OCI-LY7 (cell line): ENCODE data around the gene PIP4K2A. TPM values are rescaled to one million over a fixed set of nuclear protein-coding genes. Genes with fewer than 3 reads are reported as not detected.

Experiments
- BruUV-seq: library from RNA; stranded (reverse); fragments of 400-500 nt; replicated peaks from 2 replicates; lab custom pipeline; 2021; lab: Mats Ljungman, UMichigan
- CTCF ChIA-PET: fragments of 300-600 bp; sonication (Branson Sonifier 250); formaldehyde crosslinking; loops from one replicate; lab custom pipeline; 2022; ENCODE audit warnings: antibody characterized with exemption; ENCODE audit not compliant: unreplicated experiment; lab: Charles Lee
- POLR2A ChIA-PET: fragments of 300-600 bp; sonication (Branson Sonifier 250); formaldehyde crosslinking; loops from one replicate; lab custom pipeline; 2022; ENCODE audit warnings: antibody characterized with exemption; lab: Charles Lee
- DNase-seq: peaks from one replicate; pipeline ENCODE4 v3.0.0-alpha.2; 2015; ENCODE audit warnings: low spot score
- H2AFZ ChIP-seq: fragments of 200-600 bp; sonication (generic), shearing (Covaris generic); 2 replicates; pipeline ENCODE4 v1.6.1; 2014; ENCODE audit warnings: mild to moderate bottlenecking, antibody characterized with exemption, low read length, moderate library complexity
- H3K27ac ChIP-seq: fragments of 200-600 bp; sonication (generic); 2 replicates; pipeline ENCODE4 v1.5.1; 2014; ENCODE audit warnings: mixed run types, low read depth, mild to moderate bottlenecking, moderate library complexity, low read length, inconsistent platforms; ENCODE audit not compliant: poor library complexity, severe bottlenecking
- H3K36me3 ChIP-seq: fragments of 200-600 bp; sonication (generic); 2 replicates; pipeline ENCODE4 v1.6.1; 2014; ENCODE audit warnings: mild to moderate bottlenecking, antibody characterized with exemption, low read length, moderate library complexity, mixed read lengths; ENCODE audit not compliant: insufficient read depth
- H3K4me1 ChIP-seq: fragments of 200-600 bp; sonication (generic); 2 replicates; pipeline ENCODE4 v1.5.1; 2014; ENCODE audit warnings: mild to moderate bottlenecking, low read length; ENCODE audit not compliant: insufficient read depth, poor library complexity, severe bottlenecking
- H3K4me2 ChIP-seq: fragments of 200-600 bp; sonication (generic); 2 replicates; pipeline ENCODE4 v1.6.1; 2014; ENCODE audit warnings: mild to moderate bottlenecking, low read length
- H3K4me3 ChIP-seq: fragments of 200-600 bp; sonication (generic); 2 replicates; pipeline ENCODE4 v1.5.1; 2014; ENCODE audit warnings: mild to moderate bottlenecking, low read depth, low read length; ENCODE audit not compliant: poor library complexity, severe bottlenecking
- H3K79me2 ChIP-seq: fragments of 200-600 bp; sonication (generic); 2 replicates; pipeline ENCODE4 v1.6.1; 2016; ENCODE audit warnings: low read depth, mild to moderate bottlenecking, low read length, moderate library complexity, mixed read lengths; ENCODE audit not compliant: insufficient read depth
- H3K9me2 ChIP-seq: fragments of 200-600 bp; sonication (generic); 2 replicates; pipeline ENCODE4 v1.6.1; 2016; ENCODE audit warnings: mild to moderate bottlenecking, low read length, mixed read lengths; ENCODE audit not compliant: insufficient read depth
- H3K9me3 ChIP-seq: fragments of 200-600 bp; sonication (generic); 2 replicates; pipeline ENCODE4 v1.6.1; 2014; ENCODE audit warnings: mild to moderate bottlenecking, mixed run types, low read length, mixed read lengths
- H4K20me1 ChIP-seq: fragments of 200-600 bp; sonication (generic); 2 replicates; pipeline ENCODE4 v1.6.1; 2014; ENCODE audit warnings: mild to moderate bottlenecking, antibody characterized with exemption, low read length, moderate library complexity, mixed read lengths; ENCODE audit not compliant: insufficient read depth
- CTCF ChIP-seq: fragments of 200-600 bp; sonication (generic); conservative IDR thresholded peaks from 2 replicates; pipeline ENCODE4 v1.5.1; 2014; ENCODE audit warnings: mild to moderate bottlenecking, antibody characterized with exemption, low read length, moderate library complexity, mixed read lengths
- EZH2phosphoT487 ChIP-seq: fragments of 200-600 bp; sonication (generic); IDR thresholded peaks from 2 replicates; pipeline ENCODE4 v1.6.1; 2018; ENCODE audit warnings: low read depth, borderline replicate concordance, mild to moderate bottlenecking, mixed run types, antibody characterized with exemption, low read length, moderate library complexity, mixed read lengths
- intact Hi-C: fragments of 100-400 bp; cut with micrococcal nuclease; formaldehyde crosslinking; loops from one replicate; pipeline ENCODE4 v1.10.0; 2022; ENCODE audit not compliant: unreplicated experiment
- total RNA-seq, 2 experiments: library from RNA; depleted of rRNA in 1 of 2; stranded (reverse); fragments of >200 nt in 1 of 2; shearing (Covaris generic) in 1 of 2; gene quantifications; 2 replicates each; pipeline ENCODE4 v1.2.3, GENCODE V29; 2014 to 2022

The PIP4K2A gene
- total RNA-seq, 2 experiments from 2014 or later = 32.5 to 42.6 TPM

GRCh38 chr10:22704942-22705341 is 9.4 kb downstream of the PIP4K2A start:
- peak overlapping the region; percentile 33 for H3K27ac ChIP-seq
- POLR2A ChIA-PET = interaction anchor here (0.8 to 1.6 kb wide), 4 partner anchors 8 to 388 kb away, joined by 3 to 7 read pairs (median 6); no protein-coding TSS in a partner anchor
- intact Hi-C loops = no loop called here
- TF ChIP-seq CTCF = no peak
- TF ChIP-seq EZH2phosphoT487 = no peak
- CTCF ChIA-PET = interaction anchor here (1.2 kb wide), 1 partner anchor 119 kb away, joined by 4 read pairs; no protein-coding TSS in a partner anchor
- H3K36me3 ChIP-seq = no peaks in the 10 kb centered on the region
- peaks cover 57% of the 10 kb centered on the region for H3K79me2 ChIP-seq
- no peaks in the 10 kb centered on the region for H3K9me3 ChIP-seq
- DNase-seq = peak; percentile 31
- H4K20me1 ChIP-seq = peaks cover 31% of the 10 kb centered on the region; the same call in 1 of the 2 replicates
- H3K4me1 ChIP-seq = peaks cover 22% of the 10 kb centered on the region
- BruUV-seq = no TSS peak
- H3K9me2 ChIP-seq = no peaks in the 10 kb centered on the region
- no peak overlapping the region for H2AFZ ChIP-seq
- H3K4me3 ChIP-seq = peak overlapping the region; percentile 18
- peak overlapping the region; percentile 47 for H3K4me2 ChIP-seq

GRCh38 chr10:22704471-22704911 is 9.9 kb downstream of the PIP4K2A start:
- no peaks in the 10 kb centered on the region for H3K9me2 ChIP-seq
- peaks cover 30% of the 10 kb centered on the region; the same call in 1 of the 2 replicates for H4K20me1 ChIP-seq
- BruUV-seq = no TSS peak
- no peak for DNase-seq
- intact Hi-C loops = no loop called here
- no peaks in the 10 kb centered on the region for H3K9me3 ChIP-seq
- peak overlapping the region; percentile 47 for H3K4me2 ChIP-seq
- TF ChIP-seq CTCF = no peak
- no peak for TF ChIP-seq EZH2phosphoT487
- peak overlapping the region; percentile 33 for H3K27ac ChIP-seq
- H3K79me2 ChIP-seq = peaks cover 53% of the 10 kb centered on the region
- CTCF ChIA-PET = interaction anchor here (1.2 kb wide), 1 partner anchor 119 kb away, joined by 4 read pairs; no protein-coding TSS in a partner anchor
- peak overlapping the region; percentile 18 for H3K4me3 ChIP-seq
- H3K36me3 ChIP-seq = no peaks in the 10 kb centered on the region
- H3K4me1 ChIP-seq = peaks cover 22% of the 10 kb centered on the region
- no peak overlapping the region for H2AFZ ChIP-seq
- POLR2A ChIA-PET = interaction anchor here (0.7 to 1.6 kb wide), 6 partner anchors 8 to 388 kb away, joined by 3 to 7 read pairs (median 4); no protein-coding TSS in a partner anchor

GRCh38 chr10:22702348-22702747 is 12.0 kb downstream of the PIP4K2A start:
- POLR2A ChIA-PET = no interaction called here
- CTCF ChIA-PET = no interaction called here

More at GRCh38 chr10:22702348-22702747, 12.0 kb downstream of the PIP4K2A start:
- no peaks in the 10 kb centered on the region for H3K9me3 ChIP-seq
- no peak for DNase-seq
- peaks cover 22% of the 10 kb centered on the region for H3K4me1 ChIP-seq
- intact Hi-C loops = no loop called here
- no peak overlapping the region for H2AFZ ChIP-seq
- TF ChIP-seq EZH2phosphoT487 = no peak
- TF ChIP-seq CTCF = no peak
- H3K9me2 ChIP-seq = no peaks in the 10 kb centered on the region
- no TSS peak for BruUV-seq
- peaks cover 37% of the 10 kb centered on the region; the same call in 1 of the 2 replicates for H3K79me2 ChIP-seq
- no peak overlapping the region for H3K4me3 ChIP-seq
- 0 out of 2 replicates have a peak, but pooled peaks cover 27% of the 10 kb centered on the region for H4K20me1 ChIP-seq
- H3K27ac ChIP-seq = no peak overlapping the region
- H3K4me2 ChIP-seq = no peak overlapping the region
- no peaks in the 10 kb centered on the region for H3K36me3 ChIP-seq
